Measurements from ENCODE around the gene POC5.

Gene POC5

GRCh38 chr5:75734913-75735789, 17.9 kb upstream of the POC5 start:
- TF ChIP-seq CTCF (IDR thresholded peaks at IDR 0.05), result peak; percentile 79

GRCh38 chr5:75733767-75734166, 16.5 kb upstream of the POC5 start:
- TF ChIP-seq CTCF (IDR thresholded peaks at IDR 0.05), result no peak

- TF ChIP-seq CTCF (IDR thresholded peaks at IDR 0.05), result no peak
Observed at GRCh38 chr5:75729321-75729720, 12.1 kb upstream of the POC5 start.

- no peak for TF ChIP-seq CTCF (IDR thresholded peaks at IDR 0.05)
Observed at GRCh38 chr5:75727931-75728330, 10.7 kb upstream of the POC5 start.

- no peak for TF ChIP-seq CTCF (IDR thresholded peaks at IDR 0.05)
Observed at GRCh38 chr5:75723378-75723777, 6.1 kb upstream of the POC5 start.

- no peak for TF ChIP-seq CTCF (IDR thresholded peaks at IDR 0.05)
Observed at GRCh38 chr5:75721573-75721972, 4.3 kb upstream of the POC5 start.

- no peak for TF ChIP-seq CTCF (IDR thresholded peaks at IDR 0.05)
Observed at GRCh38 chr5:75720882-75721281, 3.6 kb upstream of the POC5 start.

All from LNCAP (cell line).